Measurements from ENCODE around the gene PLD6. TPM values are rescaled to one million over a fixed set of nuclear protein-coding genes. Genes with fewer than 3 reads are reported as not detected.

PLD6 gene
- total RNA-seq, 1 experiment from 2014 or later = 8.0 TPM

GRCh38 chr17:17171186-17171585, 34.9 kb downstream of the PLD6 start:
- Histone ChIP-seq H3K36me3 (ENCODE audit: control insufficient read depth, insufficient read depth, low read length) (peaks cover 1% of the 10 kb centered on the region; the same call in 1 of the 2 replicates), H3K27me3 (replicated peaks; ENCODE audit: control insufficient read depth, insufficient read depth, low read length) (no peaks in the 10 kb centered on the region), H3K4me1 (no peaks in the 10 kb centered on the region), H3K9me3 (no peaks in the 10 kb centered on the region), H3K4me3 (ENCODE audit: low read depth, low read length) (no peak overlapping the region)
- TF ChIP-seq CTCF (IDR thresholded peaks at IDR 0.05; ENCODE audit: insufficient read depth in 1 of 2, low read depth in 1 of 2, low read length in 1 of 2, severe bottlenecking in 1 of 2, unreplicated experiment in 1 of 2) = no peak
- POLR2A ChIA-PET = no interaction called here
- peaks cover 99% of the 10 kb centered on the region for H3K36me3 Mint-ChIP-seq (ENCODE audit: insufficient read depth, unreplicated experiment)
- H3K27ac Mint-ChIP-seq (ENCODE audit: unreplicated experiment) = no peak overlapping the region
- intact Hi-C loops (cut with micrococcal nuclease; ENCODE audit: unreplicated experiment) = no loop called here
- H3K4me3 Mint-ChIP-seq (ENCODE audit: unreplicated experiment) = no peak overlapping the region
- DNase-seq = no peak
- CTCF ChIA-PET = no interaction called here
- no TSS peak for BruUV-seq (replicated peaks)
- H3K27me3 Mint-ChIP-seq (ENCODE audit: insufficient read depth, unreplicated experiment) = no peaks in the 10 kb centered on the region
- no peaks in the 10 kb centered on the region for H3K4me1 Mint-ChIP-seq (ENCODE audit: low read depth, unreplicated experiment)
- H3K9me3 Mint-ChIP-seq (ENCODE audit: unreplicated experiment) = no peaks in the 10 kb centered on the region

GRCh38 chr17:17170346-17170985, 35.7 kb downstream of the PLD6 start:
- no peak overlapping the region for H3K4me3 ChIP-seq (ENCODE audit: low read depth, low read length)
- H3K9me3 ChIP-seq = no peaks in the 10 kb centered on the region
- Mint-ChIP-seq H3K4me1 (ENCODE audit: low read depth, unreplicated experiment) (no peaks in the 10 kb centered on the region), H3K9me3 (ENCODE audit: unreplicated experiment) (no peaks in the 10 kb centered on the region), H3K27ac (ENCODE audit: unreplicated experiment) (no peak overlapping the region), H3K36me3 (ENCODE audit: insufficient read depth, unreplicated experiment) (peaks cover 99% of the 10 kb centered on the region), H3K27me3 (ENCODE audit: insufficient read depth, unreplicated experiment) (no peaks in the 10 kb centered on the region), H3K4me3 (ENCODE audit: unreplicated experiment) (no peak overlapping the region)
- no peaks in the 10 kb centered on the region for H3K27me3 ChIP-seq (replicated peaks; ENCODE audit: control insufficient read depth, insufficient read depth, low read length)
- CTCF ChIA-PET = no interaction called here
- H3K36me3 ChIP-seq (ENCODE audit: control insufficient read depth, insufficient read depth, low read length) = peaks cover 1% of the 10 kb centered on the region; the same call in 1 of the 2 replicates
- POLR2A ChIA-PET = no interaction called here
- no TSS peak for BruUV-seq (replicated peaks)
- no peak for TF ChIP-seq CTCF (IDR thresholded peaks at IDR 0.05; ENCODE audit: insufficient read depth in 1 of 2, low read depth in 1 of 2, low read length in 1 of 2, severe bottlenecking in 1 of 2, unreplicated experiment in 1 of 2)
- intact Hi-C loops (cut with micrococcal nuclease; ENCODE audit: unreplicated experiment) = no loop called here
- DNase-seq = no peak
- no peaks in the 10 kb centered on the region for H3K4me1 ChIP-seq

GRCh38 chr17:17169396-17169795, 36.7 kb downstream of the PLD6 start:
- H3K27me3 ChIP-seq (replicated peaks; ENCODE audit: control insufficient read depth, insufficient read depth, low read length) = no peaks in the 10 kb centered on the region
- peaks cover 7% of the 10 kb centered on the region; the same call in 1 of the 2 replicates for H3K36me3 ChIP-seq (ENCODE audit: control insufficient read depth, insufficient read depth, low read length)
- no peaks in the 10 kb centered on the region for H3K9me3 ChIP-seq
- ChIA-PET CTCF (no interaction called here), POLR2A (no interaction called here)
- intact Hi-C loops (cut with micrococcal nuclease; ENCODE audit: unreplicated experiment) = no loop called here
- Mint-ChIP-seq H3K9me3 (ENCODE audit: unreplicated experiment) (no peaks in the 10 kb centered on the region), H3K4me3 (ENCODE audit: unreplicated experiment) (no peak overlapping the region), H3K36me3 (ENCODE audit: insufficient read depth, unreplicated experiment) (peaks cover 99% of the 10 kb centered on the region), H3K27ac (ENCODE audit: unreplicated experiment) (no peak overlapping the region), H3K4me1 (ENCODE audit: low read depth, unreplicated experiment) (no peaks in the 10 kb centered on the region), H3K27me3 (ENCODE audit: insufficient read depth, unreplicated experiment) (no peaks in the 10 kb centered on the region)
- no peak overlapping the region for H3K4me3 ChIP-seq (ENCODE audit: low read depth, low read length)
- TF ChIP-seq CTCF (IDR thresholded peaks at IDR 0.05; ENCODE audit: insufficient read depth in 1 of 2, low read depth in 1 of 2, low read length in 1 of 2, severe bottlenecking in 1 of 2, unreplicated experiment in 1 of 2) = no peak
- BruUV-seq (replicated peaks) = no TSS peak
- no peaks in the 10 kb centered on the region for H3K4me1 ChIP-seq
- no peak for DNase-seq

All from Caco-2 (cell line).